ENCODE measurements around the gene LIPJ.

LIPJ gene

GRCh38 chr10:88586462-88586861 is at the start of gene LIPJ:
TSS of gene LIPJ (plus strand) at chr10:88586762. CDS start at chr10:88590688, 3,926 bp downstream.
- Histone ChIP-seq H3K9me3 (no peaks in the 10 kb centered on the region), H3K36me3 (replicated peaks) (no peaks in the 10 kb centered on the region), H3K4me3 (no peak within 1 kb of the TSS), H3K4me1 (no peaks in the 10 kb centered on the region), H3K27me3 (ENCODE audit: low read depth) (no peaks in the 10 kb centered on the region)
- no peak for DNase-seq (ENCODE audit: low spot score in 2 of 2)
- in situ Hi-C loops (cut with MboI; ENCODE audit: low sequenced_read_pairs) = no loop called here

GRCh38 chr10:88537322-88537721 is 49.2 kb upstream of the LIPJ start:
- Histone ChIP-seq H3K36me3 (replicated peaks) (no peaks in the 10 kb centered on the region), H3K27me3 (ENCODE audit: low read depth) (no peaks in the 10 kb centered on the region), H3K4me3 (no peak overlapping the region), H3K4me1 (peaks cover 26% of the 10 kb centered on the region), H3K9me3 (no peaks in the 10 kb centered on the region)
- in situ Hi-C loops (cut with MboI; ENCODE audit: low sequenced_read_pairs) = loop anchor here (25.0 kb wide), 1 partner anchor 125 kb away; no protein-coding TSS in a partner anchor
- no peak for DNase-seq (ENCODE audit: low spot score in 2 of 2)

GRCh38 chr10:88538048-88538447 is 48.5 kb upstream of the LIPJ start:
- H3K27me3 ChIP-seq (ENCODE audit: low read depth) = no peaks in the 10 kb centered on the region
- no peak for DNase-seq (ENCODE audit: low spot score in 2 of 2)
- in situ Hi-C loops (cut with MboI; ENCODE audit: low sequenced_read_pairs) = loop anchor here (25.0 kb wide), 1 partner anchor 126 kb away; no protein-coding TSS in a partner anchor
- no peaks in the 10 kb centered on the region for H3K9me3 ChIP-seq
- no peaks in the 10 kb centered on the region for H3K36me3 ChIP-seq (replicated peaks)
- peaks cover 26% of the 10 kb centered on the region for H3K4me1 ChIP-seq
- no peak overlapping the region for H3K4me3 ChIP-seq

GRCh38 chr10:88540351-88540750 is 46.2 kb upstream of the LIPJ start:
- in situ Hi-C loops (cut with MboI; ENCODE audit: low sequenced_read_pairs) = loop anchor here (25.0 kb wide), 1 partner anchor 128 kb away; no protein-coding TSS in a partner anchor
- Histone ChIP-seq H3K4me3 (no peak overlapping the region), H3K36me3 (replicated peaks) (no peaks in the 10 kb centered on the region), H3K4me1 (peaks cover 26% of the 10 kb centered on the region), H3K27me3 (ENCODE audit: low read depth) (no peaks in the 10 kb centered on the region), H3K9me3 (no peaks in the 10 kb centered on the region)
- DNase-seq (ENCODE audit: low spot score in 2 of 2) = no peak

GRCh38 chr10:88541116-88541626 is 45.4 kb upstream of the LIPJ start:
- Histone ChIP-seq H3K36me3 (replicated peaks) (no peaks in the 10 kb centered on the region), H3K4me1 (peaks cover 26% of the 10 kb centered on the region), H3K27me3 (ENCODE audit: low read depth) (no peaks in the 10 kb centered on the region), H3K9me3 (no peaks in the 10 kb centered on the region), H3K4me3 (no peak overlapping the region)
- no peak for DNase-seq (ENCODE audit: low spot score in 2 of 2)
- in situ Hi-C loops (cut with MboI; ENCODE audit: low sequenced_read_pairs) = loop anchor here (25.0 kb wide), 1 partner anchor 129 kb away; no protein-coding TSS in a partner anchor

GRCh38 chr10:88542522-88542921 is 44.0 kb upstream of the LIPJ start:
- in situ Hi-C loops (cut with MboI; ENCODE audit: low sequenced_read_pairs) = loop anchor here (25.0 kb wide), 1 partner anchor 130 kb away; no protein-coding TSS in a partner anchor
- Histone ChIP-seq H3K27me3 (ENCODE audit: low read depth) (no peaks in the 10 kb centered on the region), H3K4me3 (no peak overlapping the region), H3K9me3 (no peaks in the 10 kb centered on the region), H3K4me1 (peaks cover 26% of the 10 kb centered on the region), H3K36me3 (replicated peaks) (no peaks in the 10 kb centered on the region)
- DNase-seq (ENCODE audit: low spot score in 2 of 2) = no peak

- Histone ChIP-seq H3K9me3 (no peaks in the 10 kb centered on the region), H3K27me3 (ENCODE audit: low read depth) (no peaks in the 10 kb centered on the region), H3K36me3 (replicated peaks) (no peaks in the 10 kb centered on the region), H3K4me1 (peaks cover 8% of the 10 kb centered on the region; the same call in 1 of the 2 replicates), H3K4me3 (no peak overlapping the region)
- no peak for DNase-seq (ENCODE audit: low spot score in 2 of 2)
- in situ Hi-C loops (cut with MboI; ENCODE audit: low sequenced_read_pairs) = loop anchor here (25.0 kb wide), 1 partner anchor 132 kb away; no protein-coding TSS in a partner anchor
These were observed 42.3 kb upstream of the LIPJ start for GRCh38 chr10:88544140-88544870.

GRCh38 chr10:88545359-88545758 is 41.2 kb upstream of the LIPJ start:
- H3K36me3 ChIP-seq (replicated peaks) = no peaks in the 10 kb centered on the region
- H3K4me3 ChIP-seq = no peak overlapping the region
- H3K4me1 ChIP-seq = peaks cover 3% of the 10 kb centered on the region; the same call in 1 of the 2 replicates
- no peaks in the 10 kb centered on the region for H3K9me3 ChIP-seq
- no peak for DNase-seq (ENCODE audit: low spot score in 2 of 2)
- in situ Hi-C loops (cut with MboI; ENCODE audit: low sequenced_read_pairs) = loop anchor here (25.0 kb wide), 1 partner anchor 133 kb away; no protein-coding TSS in a partner anchor
- no peaks in the 10 kb centered on the region for H3K27me3 ChIP-seq (ENCODE audit: low read depth)

GRCh38 chr10:88546497-88546896 is 40.1 kb upstream of the LIPJ start:
- Histone ChIP-seq H3K9me3 (no peaks in the 10 kb centered on the region), H3K27me3 (ENCODE audit: low read depth) (no peaks in the 10 kb centered on the region), H3K36me3 (replicated peaks) (no peaks in the 10 kb centered on the region), H3K4me3 (no peak overlapping the region), H3K4me1 (no peaks in the 10 kb centered on the region)
- DNase-seq (ENCODE audit: low spot score in 2 of 2) = no peak
- in situ Hi-C loops (cut with MboI; ENCODE audit: low sequenced_read_pairs) = loop anchor here (25.0 kb wide), 1 partner anchor 134 kb away; no protein-coding TSS in a partner anchor

- Histone ChIP-seq H3K36me3 (replicated peaks) (no peaks in the 10 kb centered on the region), H3K4me1 (peaks cover 4% of the 10 kb centered on the region; the same call in 1 of the 2 replicates), H3K4me3 (no peak overlapping the region), H3K27me3 (ENCODE audit: low read depth) (no peaks in the 10 kb centered on the region), H3K9me3 (no peaks in the 10 kb centered on the region)
- DNase-seq (ENCODE audit: low spot score in 2 of 2) = no peak
- in situ Hi-C loops (cut with MboI; ENCODE audit: low sequenced_read_pairs) = no loop called here
These were observed 35.3 kb upstream of the LIPJ start for GRCh38 chr10:88551246-88551645.

- Histone ChIP-seq H3K36me3 (replicated peaks) (no peaks in the 10 kb centered on the region), H3K9me3 (no peaks in the 10 kb centered on the region), H3K27me3 (ENCODE audit: low read depth) (no peaks in the 10 kb centered on the region), H3K4me3 (no peak overlapping the region), H3K4me1 (peaks cover 4% of the 10 kb centered on the region; the same call in 1 of the 2 replicates)
- in situ Hi-C loops (cut with MboI; ENCODE audit: low sequenced_read_pairs) = no loop called here
- peak; percentile 54 to 69 for DNase-seq (ENCODE audit: low spot score in 2 of 2)
These were observed 33.3 kb upstream of the LIPJ start for GRCh38 chr10:88553116-88553752.

- Histone ChIP-seq H3K4me3 (no peak overlapping the region), H3K27me3 (ENCODE audit: low read depth) (no peaks in the 10 kb centered on the region), H3K9me3 (no peaks in the 10 kb centered on the region), H3K36me3 (replicated peaks) (no peaks in the 10 kb centered on the region), H3K4me1 (peaks cover 4% of the 10 kb centered on the region; the same call in 1 of the 2 replicates)
- no peak for DNase-seq (ENCODE audit: low spot score in 2 of 2)
- in situ Hi-C loops (cut with MboI; ENCODE audit: low sequenced_read_pairs) = no loop called here
These were observed 31.2 kb upstream of the LIPJ start for GRCh38 chr10:88555190-88555908.

- Histone ChIP-seq H3K36me3 (replicated peaks) (no peaks in the 10 kb centered on the region), H3K9me3 (no peaks in the 10 kb centered on the region), H3K4me3 (no peak overlapping the region), H3K4me1 (peaks cover 4% of the 10 kb centered on the region; the same call in 1 of the 2 replicates), H3K27me3 (ENCODE audit: low read depth) (peaks cover 2% of the 10 kb centered on the region; the same call in 1 of the 2 replicates)
- no peak for DNase-seq (ENCODE audit: low spot score in 2 of 2)
- in situ Hi-C loops (cut with MboI; ENCODE audit: low sequenced_read_pairs) = no loop called here
These were observed 29.3 kb upstream of the LIPJ start for GRCh38 chr10:88557256-88557655.

Measured in HAP-1 (cell line).